Ramos (cell line): ENCODE results near the gene CNGB1.
"Not testable (repeated sequence)": the region's sequence is repeated elsewhere in the genome, so short reads cannot be mapped to it uniquely, and the experiment has no call there.

ENCODE experiments used
- in situ Hi-C: fragments of 300-500 bp; cut with MboI; formaldehyde crosslinking; loops from one replicate; pipeline ENCODE4 v1.14.3; 2022; ENCODE audit warnings: low sequenced_read_pairs; ENCODE audit not compliant: unreplicated experiment

The CNGB1 gene

DNA sequence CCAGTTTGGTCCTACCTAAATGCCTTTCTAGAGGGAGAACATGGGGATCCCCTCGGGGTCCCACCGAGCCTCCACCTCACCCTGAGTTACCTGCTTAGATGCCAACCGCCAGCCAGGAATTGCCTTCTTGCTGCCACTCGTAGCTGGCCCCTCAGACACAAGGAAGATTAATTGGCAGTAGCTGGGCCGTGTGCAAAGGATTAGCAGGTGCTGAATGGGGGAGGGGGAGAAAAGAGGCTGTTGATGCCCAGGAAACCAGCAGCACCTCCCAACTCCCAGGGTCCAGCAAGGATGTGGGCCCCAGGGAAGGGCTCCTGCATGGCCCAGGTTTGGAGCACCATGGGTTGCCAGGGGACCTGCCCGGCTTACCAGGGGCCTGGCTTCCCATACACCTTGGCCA, at the start of gene CNGB1:
TSS of gene CNGB1 (minus strand) at position 159 of the 400 bp plus-strand sequence. CDS start 3,842 bp downstream, outside the sequence.
- in situ Hi-C loops: no loop called here

GRCh38 chr16:58019866-58020538, 49.1 kb upstream of the CNGB1 start:
- in situ Hi-C loops: no loop called here

- in situ Hi-C loops: no loop called here
These were observed 47.9 kb upstream of the CNGB1 start for GRCh38 chr16:58018803-58019202.

DNA sequence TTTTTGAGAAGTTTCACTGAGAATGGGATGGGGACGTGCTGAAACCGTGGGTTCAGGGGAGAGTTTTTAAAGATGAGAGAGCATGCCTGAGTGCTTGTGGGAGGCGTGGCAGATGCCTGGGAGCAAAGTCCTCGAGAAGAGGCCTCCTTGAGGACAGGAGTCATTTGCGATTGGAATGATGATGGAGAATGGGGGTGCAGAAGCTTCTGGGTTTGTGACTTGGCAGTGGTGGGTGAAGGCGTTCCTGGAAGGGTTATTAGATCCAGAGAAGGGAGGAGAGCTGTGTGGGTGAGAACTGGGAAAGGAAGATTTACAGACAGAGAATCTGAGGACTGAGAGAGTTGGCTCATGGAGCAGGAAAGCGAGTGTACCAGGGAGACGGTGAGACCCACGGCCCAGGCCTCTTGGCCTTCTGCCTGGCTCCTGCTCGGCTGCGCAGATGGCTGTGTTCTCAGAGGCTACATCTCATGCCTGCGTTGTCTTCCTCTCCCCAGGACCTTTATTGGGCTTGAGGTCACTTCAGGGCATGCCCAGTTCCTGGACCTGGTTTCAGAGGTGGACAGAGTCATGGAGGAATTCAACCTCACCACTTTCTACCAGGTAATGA, 46.0 kb upstream of the CNGB1 start:
- in situ Hi-C loops: no loop called here

- in situ Hi-C loops: no loop called here
These were observed 42.5 kb upstream of the CNGB1 start for GRCh38 chr16:58013201-58013956.

DNA sequence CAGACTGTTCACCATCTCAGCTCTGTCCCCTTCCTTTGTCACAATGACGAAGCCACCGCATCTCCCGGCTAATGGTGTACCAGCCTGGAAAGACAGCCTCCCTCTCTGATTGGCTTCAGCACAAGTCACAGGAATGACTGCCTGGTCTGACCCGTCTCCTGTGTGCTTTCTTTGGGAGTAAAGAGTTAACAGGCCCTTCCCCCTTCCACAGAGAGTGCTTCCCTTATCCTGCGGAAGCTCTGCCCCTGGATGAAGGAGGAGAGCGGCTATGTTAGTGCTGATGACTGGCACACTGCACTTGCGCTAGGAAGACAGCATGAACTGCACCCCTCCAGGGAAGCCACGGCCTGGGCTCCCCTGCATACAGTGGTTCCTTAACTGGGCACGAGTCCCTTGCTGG, 41.6 kb upstream of the CNGB1 start:
- in situ Hi-C loops: no loop called here

DNA sequence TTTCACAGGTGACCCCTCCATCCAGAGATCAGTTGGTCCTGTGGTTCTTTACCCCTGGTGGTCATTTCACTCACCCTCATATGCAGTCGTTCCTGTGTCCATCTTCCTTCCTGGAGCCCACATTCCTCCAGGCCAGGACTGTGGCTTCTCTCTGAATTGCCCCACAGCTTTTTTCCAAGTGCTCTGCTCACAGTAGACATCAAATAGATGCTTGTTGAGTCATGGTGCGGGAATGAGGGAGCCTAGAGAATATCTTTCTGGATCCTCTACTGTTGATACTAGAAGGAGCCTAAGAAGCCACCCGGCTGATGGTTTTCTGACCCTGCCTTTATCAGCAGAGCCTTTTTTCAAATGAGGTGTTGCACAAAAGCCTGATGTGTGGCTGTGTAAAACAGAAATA, 40.7 kb upstream of the CNGB1 start:
- in situ Hi-C loops: no loop called here

DNA sequence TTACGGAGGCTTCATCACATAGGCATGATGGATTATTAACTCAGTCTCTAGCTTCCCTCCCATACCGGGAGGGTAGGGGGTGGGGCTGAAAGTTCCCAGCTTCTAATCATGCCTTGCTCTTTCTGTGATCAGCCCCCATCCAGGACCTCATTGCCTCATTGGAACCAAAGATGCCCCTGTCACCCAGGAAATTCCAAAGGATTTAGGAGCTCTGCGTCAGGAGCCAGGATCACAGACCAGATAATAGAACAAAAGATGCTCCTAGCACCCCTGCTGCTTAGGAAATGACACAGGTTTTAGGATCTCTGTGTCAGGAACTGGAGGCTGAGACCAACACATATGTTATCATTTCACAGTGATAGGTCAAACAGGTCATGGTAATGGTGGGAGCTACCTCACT, 40.0 kb upstream of the CNGB1 start:
- in situ Hi-C loops: no loop called here

GRCh38 chr16:58009856-58010416, 39.0 kb upstream of the CNGB1 start:
- in situ Hi-C loops: no loop called here

DNA sequence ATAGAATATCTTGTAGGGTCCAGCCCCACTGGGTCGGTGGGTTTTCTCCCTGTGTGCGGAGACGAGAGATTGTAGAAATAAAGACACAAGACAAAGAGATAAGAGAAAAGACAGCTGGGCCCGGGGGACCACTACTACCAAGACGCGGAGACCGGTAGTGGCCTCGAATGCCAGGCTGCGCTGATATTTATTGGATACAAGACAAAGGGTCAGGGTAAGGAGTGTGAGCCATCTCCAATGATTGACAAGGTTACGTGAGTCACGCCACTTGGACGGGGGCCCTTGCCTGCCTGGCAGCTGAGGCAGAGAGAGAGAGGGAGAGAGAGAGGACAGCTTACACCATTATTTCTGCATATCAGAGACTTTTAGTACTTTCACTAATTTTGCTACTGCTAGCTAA, 33.8 kb upstream of the CNGB1 start:
- in situ Hi-C loops: not testable (repeated sequence)

DNA sequence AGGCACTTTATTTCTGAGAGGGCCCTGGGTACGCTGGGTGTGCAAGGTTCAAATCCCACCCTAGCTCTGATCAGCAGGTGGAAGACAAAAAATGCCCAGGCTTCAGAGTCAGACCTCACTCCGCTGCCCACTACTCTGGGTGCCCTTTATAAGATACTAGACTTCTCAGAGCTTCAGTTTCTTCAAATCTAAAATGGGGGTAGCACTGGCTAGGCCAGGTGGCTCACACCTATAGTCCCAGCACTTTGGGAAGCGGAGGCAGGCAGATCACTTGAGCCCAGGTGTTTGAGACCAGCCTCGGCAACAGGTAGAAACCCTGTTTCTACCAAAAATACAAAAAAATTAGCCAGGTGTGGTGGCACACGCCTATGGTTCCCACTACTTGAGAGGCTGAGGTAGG, 32.0 kb upstream of the CNGB1 start:
- in situ Hi-C loops: no loop called here

GRCh38 chr16:58002416-58002800, 31.5 kb upstream of the CNGB1 start:
- in situ Hi-C loops: no loop called here

GRCh38 chr16:58001781-58002415, 31.0 kb upstream of the CNGB1 start:
- in situ Hi-C loops: no loop called here

GRCh38 chr16:58000706-58001676, 30.1 kb upstream of the CNGB1 start, which contains the start of gene USB1:
TSS of gene USB1 (plus strand) at chr16:58001407. CDS start at chr16:58001484, 77 bp downstream.
- in situ Hi-C loops: no loop called here

- in situ Hi-C loops: no loop called here
These were observed 29.2 kb upstream of the CNGB1 start, which contains the start of gene ZNF319 for GRCh38 chr16:57999971-58000705. TSS of gene ZNF319 (minus strand) at chr16:58000672. CDS start at chr16:57998265, 2,407 bp downstream.

GRCh38 chr16:57999366-57999970, 28.5 kb upstream of the CNGB1 start:
- in situ Hi-C loops: no loop called here

DNA sequence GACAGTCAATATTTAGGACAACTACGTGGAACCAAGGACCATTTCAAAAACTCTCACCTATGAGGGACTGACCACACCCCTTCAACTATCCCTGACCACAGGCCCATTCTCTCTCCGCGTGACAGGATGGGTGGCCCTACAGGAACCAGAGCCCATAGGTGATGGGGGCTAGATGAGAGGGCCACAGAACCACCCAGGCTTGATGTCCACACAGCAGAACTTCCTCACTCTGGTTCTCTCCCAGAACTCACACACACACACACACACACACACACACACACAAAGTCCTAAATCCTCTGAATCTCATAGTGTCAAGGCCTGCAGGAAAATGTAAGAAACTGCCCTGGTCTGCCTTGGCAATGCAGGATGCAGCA, 28.1 kb upstream of the CNGB1 start:
- in situ Hi-C loops: no loop called here

- in situ Hi-C loops: no loop called here
These were observed 27.6 kb upstream of the CNGB1 start for GRCh38 chr16:57998486-57998885.
